Breast epithelium (tissue), 4 donors: Measurements from ENCODE around the gene PDGFC. TPM values are rescaled to one million over a fixed set of nuclear protein-coding genes. Genes with fewer than 3 reads are reported as not detected.

Experiments used
- DNase-seq, 2 donors: peaks; one replicate each; pipeline ENCODE4 v3.0.0-alpha.2; 2019; ENCODE audit warnings: low spot score in 2 of 2
- H3K27ac ChIP-seq, 2 donors: fragments of 200-600 bp; sonication (generic) in 1 of 2; one replicate each; pipeline ENCODE4 v1.5.1; 2016 to 2019; ENCODE audit warnings: mild to moderate bottlenecking in 1 of 2
- H3K27me3 ChIP-seq, 2 donors: fragments of 200-600 bp; sonication (generic) in 1 of 2; one replicate each; pipeline versions ENCODE4 v1.5.1 to v1.6.0; 2017 to 2019; ENCODE audit warnings: control low read depth in 1 of 2, mild to moderate bottlenecking in 1 of 2
- H3K36me3 ChIP-seq: fragments of 200-600 bp; one replicate; pipeline ENCODE4 v1.5.1; 2019
- H3K4me1 ChIP-seq, 2 donors: fragments of 200-600 bp; sonication (generic); one replicate each; pipeline ENCODE4 v1.5.1; 2016 to 2019; ENCODE audit warnings: control low read depth in 1 of 2
- H3K4me3 ChIP-seq, 3 donors: fragments of 200-600 bp; sonication (generic); 1 replicate in 2 of 3; 2 replicates in 1 of 3; pipeline ENCODE4 v1.5.1; 2016 to 2019; ENCODE audit warnings: mild to moderate bottlenecking in 3 of 3, moderate library complexity in 2 of 3
- H3K9me3 ChIP-seq, 2 donors: fragments of 200-600 bp; sonication (generic) in 1 of 2; one replicate each; pipeline ENCODE4 v1.5.1; 2016 to 2019; ENCODE audit warnings: control low read depth in 1 of 2
- POLR2A ChIP-seq: fragments of 450-650 bp; IDR thresholded peaks from one replicate; pipeline ENCODE4 v1.6.1; 2016; ENCODE audit warnings: antibody characterized with exemption, mild to moderate bottlenecking, moderate library complexity
- POLR2AphosphoS5 ChIP-seq, 3 donors: sonication (generic); formaldehyde crosslinking; IDR thresholded peaks; one replicate each; pipeline ENCODE4 v1.6.1; 2017; ENCODE audit warnings: antibody characterized with exemption in 3 of 3
- intact Hi-C: fragments of 100-400 bp; cut with DNase I; formaldehyde crosslinking; loops from one replicate; pipeline ENCODE4 v1.15.1; 2023; ENCODE audit warnings: low total_unique reads
- total RNA-seq, 3 donors: library from RNA; depleted of rRNA; stranded (reverse); fragments of >200 nt; gene quantifications; one replicate each; pipeline ENCODE4 v1.1.0, GENCODE V29; 2016
- TF ChIP-seq, protein P1 (sequence below), 3 donors: fragments of 450-650 bp; IDR thresholded peaks; one replicate each; pipeline ENCODE4 v1.5.1; 2016 to 2017; ENCODE audit warnings: antibody characterized with exemption in 3 of 3, mild to moderate bottlenecking in 3 of 3, moderate library complexity in 3 of 3

Gene PDGFC
- total RNA-seq, 3 donors from 2014 or later = 32.4 to 59.7 (median 54.4) TPM

GRCh38 chr4:156815717-156816359, 155.8 kb downstream of the PDGFC start:
- Histone ChIP-seq H3K4me3 (no peak overlapping the region), H3K27me3 (no peaks in the 10 kb centered on the region), H3K9me3 (no peaks in the 10 kb centered on the region), H3K4me1 (no peaks in the 10 kb centered on the region), H3K27ac (no peak overlapping the region), H3K36me3 (no peaks in the 10 kb centered on the region)
- TF ChIP-seq, protein P1, sequence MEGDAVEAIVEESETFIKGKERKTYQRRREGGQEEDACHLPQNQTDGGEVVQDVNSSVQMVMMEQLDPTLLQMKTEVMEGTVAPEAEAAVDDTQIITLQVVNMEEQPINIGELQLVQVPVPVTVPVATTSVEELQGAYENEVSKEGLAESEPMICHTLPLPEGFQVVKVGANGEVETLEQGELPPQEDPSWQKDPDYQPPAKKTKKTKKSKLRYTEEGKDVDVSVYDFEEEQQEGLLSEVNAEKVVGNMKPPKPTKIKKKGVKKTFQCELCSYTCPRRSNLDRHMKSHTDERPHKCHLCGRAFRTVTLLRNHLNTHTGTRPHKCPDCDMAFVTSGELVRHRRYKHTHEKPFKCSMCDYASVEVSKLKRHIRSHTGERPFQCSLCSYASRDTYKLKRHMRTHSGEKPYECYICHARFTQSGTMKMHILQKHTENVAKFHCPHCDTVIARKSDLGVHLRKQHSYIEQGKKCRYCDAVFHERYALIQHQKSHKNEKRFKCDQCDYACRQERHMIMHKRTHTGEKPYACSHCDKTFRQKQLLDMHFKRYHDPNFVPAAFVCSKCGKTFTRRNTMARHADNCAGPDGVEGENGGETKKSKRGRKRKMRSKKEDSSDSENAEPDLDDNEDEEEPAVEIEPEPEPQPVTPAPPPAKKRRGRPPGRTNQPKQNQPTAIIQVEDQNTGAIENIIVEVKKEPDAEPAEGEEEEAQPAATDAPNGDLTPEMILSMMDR (IDR thresholded peaks at IDR 0.05) = no peak
- TF ChIP-seq POLR2AphosphoS5 (IDR thresholded peaks at IDR 0.05) (no peak), POLR2A (no peak)
- no peak for DNase-seq
- intact Hi-C loops = no loop called here

DNA sequence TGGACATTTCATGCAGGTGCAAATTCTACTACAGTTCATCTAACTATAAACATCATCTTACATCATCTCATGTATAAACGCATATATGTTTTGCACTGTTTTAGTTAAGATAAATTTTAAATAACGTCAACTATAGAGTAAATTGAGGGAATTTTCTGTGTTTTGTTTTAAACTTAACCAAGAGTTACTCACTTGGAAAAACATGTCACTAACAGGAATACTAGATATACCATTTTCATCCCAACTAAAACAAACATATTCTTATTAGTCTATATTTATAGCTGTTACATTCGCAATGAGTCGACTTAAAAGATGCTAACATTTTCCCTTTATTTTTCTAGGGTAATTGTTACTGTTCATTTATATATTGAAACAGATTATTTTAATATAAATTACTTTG, 159.6 kb downstream of the PDGFC start:
- no peaks in the 10 kb centered on the region for H3K4me1 ChIP-seq
- H3K4me3 ChIP-seq = no peak overlapping the region
- intact Hi-C loops = no loop called here
- H3K36me3 ChIP-seq = no peaks in the 10 kb centered on the region
- no peaks in the 10 kb centered on the region for H3K9me3 ChIP-seq
- DNase-seq = no peak
- TF ChIP-seq, protein P1 (IDR thresholded peaks at IDR 0.05) = no peak
- no peak for TF ChIP-seq POLR2AphosphoS5 (IDR thresholded peaks at IDR 0.05)
- TF ChIP-seq POLR2A = no peak
- H3K27ac ChIP-seq = no peak overlapping the region
- H3K27me3 ChIP-seq = no peaks in the 10 kb centered on the region

DNA sequence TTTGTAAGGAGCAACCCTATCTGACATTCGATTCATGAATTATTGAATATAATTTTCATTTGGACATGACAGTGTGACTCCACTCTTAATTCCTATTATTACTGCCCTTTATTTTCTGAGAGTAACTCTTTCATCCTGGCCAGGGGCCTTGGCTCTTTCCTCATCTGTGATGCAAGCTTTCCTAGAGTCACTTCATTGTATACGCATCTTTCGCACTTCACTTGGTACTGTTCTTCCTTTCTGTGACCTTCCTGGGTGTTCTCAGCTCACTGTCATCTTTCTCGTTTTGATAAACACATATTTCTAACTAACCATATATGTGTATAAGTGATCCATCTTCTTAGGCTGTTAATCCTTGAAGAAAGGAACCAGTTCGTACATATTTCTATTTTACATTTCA, 160.3 kb downstream of the PDGFC start:
- no peak overlapping the region for H3K4me3 ChIP-seq
- H3K27me3 ChIP-seq = no peaks in the 10 kb centered on the region
- TF ChIP-seq, protein P1 (IDR thresholded peaks at IDR 0.05) = no peak
- TF ChIP-seq POLR2A (no peak), POLR2AphosphoS5 (IDR thresholded peaks at IDR 0.05) (no peak)
- no peak overlapping the region for H3K27ac ChIP-seq
- no peaks in the 10 kb centered on the region for H3K9me3 ChIP-seq
- H3K4me1 ChIP-seq = no peaks in the 10 kb centered on the region
- intact Hi-C loops = no loop called here
- no peaks in the 10 kb centered on the region for H3K36me3 ChIP-seq
- DNase-seq = no peak

DNA sequence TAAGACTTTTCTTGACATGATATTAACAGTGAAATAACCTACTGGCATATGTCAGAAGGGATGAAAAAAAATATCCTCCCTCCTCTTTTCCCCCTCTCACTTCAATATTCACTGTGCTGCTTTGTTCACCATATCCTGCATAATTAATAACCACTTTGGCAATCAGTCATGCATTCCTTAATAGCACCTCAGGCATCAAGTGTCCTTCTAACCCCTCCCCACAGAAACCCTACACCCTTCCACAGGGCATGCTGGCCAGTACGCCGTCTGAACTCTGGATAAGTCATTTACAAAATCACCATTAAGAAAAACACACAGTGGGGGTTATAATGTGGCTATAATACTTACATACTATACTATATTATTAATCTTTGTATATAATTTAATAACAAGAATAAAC, 165.9 kb downstream of the PDGFC start:
- no peak for TF ChIP-seq POLR2A
- TF ChIP-seq, protein P1 (IDR thresholded peaks at IDR 0.05) = no peak
- no peak for TF ChIP-seq POLR2AphosphoS5 (IDR thresholded peaks at IDR 0.05)
- no peak overlapping the region for H3K27ac ChIP-seq

GRCh38 chr4:156803056-156803455, 168.5 kb downstream of the PDGFC start:
- TF ChIP-seq POLR2A = no peak
- TF ChIP-seq, protein P1 (IDR thresholded peaks at IDR 0.05) = no peak
- no peak for TF ChIP-seq POLR2AphosphoS5 (IDR thresholded peaks at IDR 0.05)
- H3K4me1 ChIP-seq = no peaks in the 10 kb centered on the region
- no peaks in the 10 kb centered on the region for H3K36me3 ChIP-seq
- no peak for DNase-seq
- intact Hi-C loops = no loop called here
- H3K27ac ChIP-seq = no peak overlapping the region
- H3K9me3 ChIP-seq = no peaks in the 10 kb centered on the region
- H3K27me3 ChIP-seq = no peaks in the 10 kb centered on the region
- no peak overlapping the region for H3K4me3 ChIP-seq

More for the DNA sequence above, 165.9 kb downstream of the PDGFC start:
- intact Hi-C loops = no loop called here
- no peaks in the 10 kb centered on the region for H3K9me3 ChIP-seq
- H3K36me3 ChIP-seq = no peaks in the 10 kb centered on the region
- DNase-seq = no peak
- H3K27me3 ChIP-seq = no peaks in the 10 kb centered on the region
- H3K4me1 ChIP-seq = no peaks in the 10 kb centered on the region
- no peak overlapping the region for H3K4me3 ChIP-seq
